Mucosa of descending colon (tissue), 3 donors: ENCODE measurements around the gene UNC5B. TPM values are rescaled to one million over a fixed set of nuclear protein-coding genes. Genes with fewer than 3 reads are reported as not detected.

Experiments used
- ATAC-seq: fragments of 200-7000 bp; cut with Tn5 transposase; one replicate; pipeline ENCODE4 v1.9.1; 2020; ENCODE audit warnings: mild to moderate bottlenecking, moderate library complexity
- DNase-seq, 3 donors: peaks; one replicate each; pipeline ENCODE4 v3.0.0-alpha.2; 2020
- H3K36me3 ChIP-seq: fragments of 200-600 bp; one replicate; pipeline ENCODE4 v1.8.0; 2021; ENCODE audit warnings: low read depth, mild to moderate bottlenecking
- H3K4me1 ChIP-seq: fragments of 200-600 bp; one replicate; pipeline ENCODE4 v1.8.0; 2021; ENCODE audit warnings: low read depth, mild to moderate bottlenecking
- H3K4me3 ChIP-seq: fragments of 200-600 bp; one replicate; pipeline ENCODE4 v1.8.0; 2021; ENCODE audit warnings: mild to moderate bottlenecking
- H3K9me3 ChIP-seq: fragments of 200-600 bp; one replicate; pipeline ENCODE4 v1.8.0; 2021; ENCODE audit warnings: mild to moderate bottlenecking
- CTCF ChIP-seq: fragments of 200-600 bp; IDR thresholded peaks from one replicate; pipeline ENCODE4 v1.8.0; 2022; ENCODE audit warnings: antibody characterized with exemption, mild to moderate bottlenecking
- intact Hi-C, 2 donors: fragments of 100-400 bp; cut with DNase I in 1 of 2; cut with micrococcal nuclease in 1 of 2; formaldehyde crosslinking; loops; one replicate each; pipeline versions ENCODE4 v1.11.0 to v1.11.1; 2022; cut with DNase I, micrococcal nuclease
- total RNA-seq, 3 donors: library from RNA; stranded (reverse); fragmentation: NEBNext Ultra II Directional in 2 of 3; extraction: Animal tissue kit (Norgen Biotek cat#: 25700) in 2 of 3; gene quantifications; one replicate each; pipeline versions ENCODE4 v1.2.1 to v1.2.4, GENCODE V29; 2021 to 2023
- donor health status: DM: no; HTN: no; CAD: no; lungs with moderate emphysema.
- donor health status: DM: no; HTN: no; CAD: no.
- donor health status: DM: no; HTN: yes; CAD: no.

Gene UNC5B
- total RNA-seq, 3 donors from 2014 or later: 11.0 to 17.4 (median 11.4) TPM

DNA sequence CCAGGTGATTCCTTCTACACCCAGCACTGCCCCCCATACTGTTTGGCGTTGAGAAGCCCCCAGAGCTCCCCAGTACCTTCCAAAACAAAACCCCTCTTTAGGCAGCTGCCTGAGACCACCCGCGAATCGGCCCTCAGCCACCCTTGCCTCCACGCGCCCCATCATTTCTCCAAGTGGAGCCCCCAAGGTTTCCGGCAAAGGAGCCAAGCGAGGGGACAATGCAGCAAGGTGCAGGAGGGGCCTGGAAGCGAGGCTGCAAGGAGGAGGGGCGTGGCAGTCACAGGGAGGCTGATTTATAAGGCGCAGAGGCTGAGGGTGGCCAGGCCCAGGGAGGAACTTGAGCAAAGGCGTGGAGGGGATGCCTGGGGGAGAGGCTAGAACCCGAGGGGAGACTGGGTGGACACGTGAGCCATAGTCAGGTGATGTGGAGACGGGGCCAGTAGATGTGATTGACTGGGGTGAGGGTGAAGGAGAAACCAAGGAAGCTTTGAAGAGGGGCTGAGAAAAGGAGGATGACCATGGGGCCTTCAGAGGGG lies 122.9 kb downstream of the UNC5B start:
- DNase-seq (peak in 1 of 3 donors; percentile 19), ATAC-seq (no peak)
- Histone ChIP-seq H3K36me3 (no peaks in the 10 kb centered on the region), H3K4me3 (no peak overlapping the region), H3K4me1 (peaks cover 7% of the 10 kb centered on the region), H3K9me3 (no peaks in the 10 kb centered on the region)
- no peak for TF ChIP-seq CTCF
- intact Hi-C loops: no loop called here

DNA sequence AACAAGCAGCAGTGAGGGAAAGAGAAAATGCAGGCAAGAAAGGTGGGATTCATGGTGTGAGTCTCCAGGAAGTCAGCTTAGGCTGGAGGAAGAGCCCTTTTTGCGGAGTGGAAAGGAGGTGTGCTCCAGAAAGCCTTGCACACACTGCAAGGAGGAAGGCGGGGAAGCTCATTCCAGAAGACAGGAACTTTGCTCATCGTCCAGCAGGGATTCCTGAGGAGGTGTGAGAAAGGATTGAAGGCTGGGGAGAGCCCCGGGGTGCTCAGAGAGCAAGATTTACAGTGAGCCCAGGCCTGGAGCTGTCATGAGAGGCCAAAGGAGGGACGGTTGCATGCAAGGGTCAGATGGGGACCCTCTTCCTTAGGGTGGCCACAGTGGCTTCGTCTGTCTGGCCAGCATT lies 124.3 kb downstream of the UNC5B start:
- peaks cover 7% of the 10 kb centered on the region for H3K4me1 ChIP-seq
- no peak overlapping the region for H3K4me3 ChIP-seq
- ATAC-seq (no peak), DNase-seq (no peak)
- no peak for TF ChIP-seq CTCF
- no peaks in the 10 kb centered on the region for H3K36me3 ChIP-seq
- H3K9me3 ChIP-seq: no peaks in the 10 kb centered on the region
- intact Hi-C loops: no loop called here

- ATAC-seq (peak; percentile 75), DNase-seq (peak in 1 of 3 donors; percentile 39)
- H3K36me3 ChIP-seq: no peaks in the 10 kb centered on the region
- peaks cover 7% of the 10 kb centered on the region for H3K4me1 ChIP-seq
- intact Hi-C loops: no loop called here
- no peak overlapping the region for H3K4me3 ChIP-seq
- no peaks in the 10 kb centered on the region for H3K9me3 ChIP-seq
- TF ChIP-seq CTCF: no peak
These were observed 124.9 kb downstream of the UNC5B start for GRCh38 chr10:71337219-71337701.

- Histone ChIP-seq H3K4me3 (no peak overlapping the region), H3K9me3 (no peaks in the 10 kb centered on the region), H3K36me3 (no peaks in the 10 kb centered on the region), H3K4me1 (peaks cover 22% of the 10 kb centered on the region)
- TF ChIP-seq CTCF: no peak
- DNase-seq (no peak), ATAC-seq (no peak)
- intact Hi-C loops: no loop called here
These were observed 126.5 kb downstream of the UNC5B start for GRCh38 chr10:71338728-71339495.

DNA sequence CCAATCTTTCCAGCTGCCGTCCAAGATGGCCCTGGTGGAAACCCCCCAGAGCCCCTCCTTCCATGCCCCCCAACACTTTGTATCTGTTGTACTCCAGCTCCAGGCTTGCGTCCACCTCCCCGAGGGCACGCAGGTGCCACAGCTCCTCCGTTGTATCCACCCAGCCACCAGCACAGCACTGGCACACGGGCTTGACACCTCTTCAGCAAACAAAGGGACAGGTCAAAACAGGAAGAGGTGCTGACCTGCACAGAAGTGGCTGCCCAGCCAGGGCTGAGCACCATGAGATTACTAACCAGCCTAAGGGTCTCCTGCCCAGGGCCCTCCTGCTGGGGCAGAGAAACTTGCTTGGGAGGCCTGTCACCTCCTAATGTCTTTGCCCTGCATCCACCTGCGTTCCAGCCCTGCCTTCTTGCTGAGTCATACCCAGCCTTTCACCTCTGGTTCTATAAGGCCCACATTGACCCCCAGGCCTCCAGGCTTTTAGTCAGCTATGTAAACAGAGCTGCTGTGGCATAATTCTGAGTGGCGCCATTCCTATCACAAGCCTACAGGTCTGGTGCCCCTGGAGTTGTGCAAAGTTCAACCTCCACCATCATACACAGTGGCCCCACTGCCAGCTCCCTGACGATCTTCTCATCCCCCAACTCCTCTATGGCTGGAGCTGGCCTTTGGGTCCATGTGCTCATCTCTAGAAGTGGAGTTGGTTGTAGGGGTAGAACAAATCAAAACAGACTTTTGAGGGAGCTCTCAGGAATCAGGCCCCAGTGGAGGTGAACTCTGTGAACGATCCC lies 127.6 kb downstream of the UNC5B start:
- H3K4me1 ChIP-seq: peaks cover 24% of the 10 kb centered on the region
- no peaks in the 10 kb centered on the region for H3K9me3 ChIP-seq
- intact Hi-C loops: no loop called here
- TF ChIP-seq CTCF: no peak
- ATAC-seq (peak; percentile 67), DNase-seq (peak in 1 of 3 donors; percentile 38)
- no peaks in the 10 kb centered on the region for H3K36me3 ChIP-seq
- no peak overlapping the region for H3K4me3 ChIP-seq
